Fibroblast of mammary gland (primary cell): ENCODE measurements around the gene DEPDC5.
"Not testable (repeated sequence)": the region's sequence is repeated elsewhere in the genome, so short reads cannot be mapped to it uniquely, and the experiment has no call there.

Experiments
- DNase-seq: peaks from one replicate; pipeline ENCODE4 v3.0.0-alpha.2; 2010; ENCODE audit warnings: low read depth
- H3K4me3 ChIP-seq: 2 replicates; pipeline ENCODE4 v1.5.1; 2011; ENCODE audit warnings: low read depth, mild to moderate bottlenecking, low read length, moderate library complexity; ENCODE audit not compliant: control insufficient read depth
- TF ChIP-seq, protein P1 (sequence below): conservative IDR thresholded peaks from 2 replicates; pipeline ENCODE4 v1.5.1; 2011; ENCODE audit warnings: low read depth, low read length, inconsistent platforms; ENCODE audit not compliant: control insufficient read depth, insufficient read depth

DEPDC5 gene

GRCh38 chr22:31789803-31790202, 36.0 kb downstream of the DEPDC5 start:
- DNase-seq: no peak
- no peak overlapping the region for H3K4me3 ChIP-seq
- TF ChIP-seq, protein P1, sequence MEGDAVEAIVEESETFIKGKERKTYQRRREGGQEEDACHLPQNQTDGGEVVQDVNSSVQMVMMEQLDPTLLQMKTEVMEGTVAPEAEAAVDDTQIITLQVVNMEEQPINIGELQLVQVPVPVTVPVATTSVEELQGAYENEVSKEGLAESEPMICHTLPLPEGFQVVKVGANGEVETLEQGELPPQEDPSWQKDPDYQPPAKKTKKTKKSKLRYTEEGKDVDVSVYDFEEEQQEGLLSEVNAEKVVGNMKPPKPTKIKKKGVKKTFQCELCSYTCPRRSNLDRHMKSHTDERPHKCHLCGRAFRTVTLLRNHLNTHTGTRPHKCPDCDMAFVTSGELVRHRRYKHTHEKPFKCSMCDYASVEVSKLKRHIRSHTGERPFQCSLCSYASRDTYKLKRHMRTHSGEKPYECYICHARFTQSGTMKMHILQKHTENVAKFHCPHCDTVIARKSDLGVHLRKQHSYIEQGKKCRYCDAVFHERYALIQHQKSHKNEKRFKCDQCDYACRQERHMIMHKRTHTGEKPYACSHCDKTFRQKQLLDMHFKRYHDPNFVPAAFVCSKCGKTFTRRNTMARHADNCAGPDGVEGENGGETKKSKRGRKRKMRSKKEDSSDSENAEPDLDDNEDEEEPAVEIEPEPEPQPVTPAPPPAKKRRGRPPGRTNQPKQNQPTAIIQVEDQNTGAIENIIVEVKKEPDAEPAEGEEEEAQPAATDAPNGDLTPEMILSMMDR: no peak

- H3K4me3 ChIP-seq: no peak overlapping the region
- DNase-seq: no peak
- TF ChIP-seq, protein P1: no peak
Observed at GRCh38 chr22:31790240-31790639, 36.4 kb downstream of the DEPDC5 start.

DNA sequence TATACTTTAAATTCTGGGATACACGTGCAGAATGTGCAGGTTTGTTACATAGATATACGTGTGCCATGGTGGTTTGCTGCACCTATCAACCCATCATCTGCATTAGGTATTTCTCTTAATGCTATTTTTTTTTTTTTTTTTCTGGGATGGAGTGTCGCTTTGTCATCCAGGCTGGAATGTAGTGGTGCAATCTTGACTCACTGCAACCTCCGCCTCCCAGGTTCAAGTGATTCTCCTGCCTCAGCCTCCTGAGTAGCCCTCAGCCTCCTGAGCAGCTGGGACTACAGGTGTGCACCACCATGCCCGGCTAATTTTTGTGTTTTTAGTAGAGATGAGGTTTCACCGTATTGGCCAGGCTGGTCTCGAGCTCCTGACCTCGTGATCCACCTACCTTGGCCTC, 45.5 kb downstream of the DEPDC5 start:
- DNase-seq, H3K4me3 ChIP-seq: not testable (repeated sequence)

GRCh38 chr22:31800065-31800464, 46.2 kb downstream of the DEPDC5 start:
- peak; percentile 50 for DNase-seq
- TF ChIP-seq, protein P1: no peak
- H3K4me3 ChIP-seq: no peak overlapping the region

DNA sequence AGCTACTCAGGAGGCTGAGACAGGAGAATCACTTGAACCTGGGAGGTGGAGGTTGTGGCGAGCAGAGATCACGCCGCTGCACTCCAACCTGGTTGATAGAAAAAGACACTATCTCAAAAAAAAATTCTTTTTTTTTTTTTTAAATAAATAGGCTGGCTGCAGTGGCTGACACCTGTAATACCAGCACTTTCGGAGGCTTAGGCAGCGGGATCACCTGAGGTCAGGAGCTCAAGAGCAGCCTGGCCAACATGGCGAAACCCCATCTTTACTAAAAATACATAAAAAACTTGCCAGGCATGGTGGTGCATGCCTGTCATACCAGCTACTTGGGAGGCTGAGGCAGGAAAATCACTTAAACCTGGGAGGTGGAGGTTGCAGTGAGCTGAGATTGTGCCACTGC, 47.0 kb downstream of the DEPDC5 start:
- not testable (repeated sequence) for H3K4me3 ChIP-seq, DNase-seq

DNA sequence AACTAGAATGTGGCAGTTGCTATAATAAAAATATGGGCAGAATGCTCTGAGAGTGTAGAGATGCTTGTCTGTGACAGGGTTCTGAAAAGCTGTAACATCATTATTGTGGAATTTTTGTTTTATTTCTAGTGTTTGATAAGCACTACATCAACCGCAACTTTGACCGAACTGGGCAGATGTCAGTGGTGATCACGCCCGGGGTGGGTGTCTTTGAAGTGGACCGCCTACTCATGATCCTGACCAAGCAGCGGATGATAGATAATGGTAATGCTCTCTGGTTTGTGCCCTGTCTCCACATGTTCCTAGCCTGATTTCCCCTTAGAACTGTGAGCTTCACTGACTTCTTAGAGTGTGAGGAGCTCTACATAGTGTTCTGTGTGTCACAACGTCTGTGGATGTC, 48.8 kb downstream of the DEPDC5 start:
- no peak for DNase-seq
- H3K4me3 ChIP-seq: no peak overlapping the region
- TF ChIP-seq, protein P1: no peak

DNA sequence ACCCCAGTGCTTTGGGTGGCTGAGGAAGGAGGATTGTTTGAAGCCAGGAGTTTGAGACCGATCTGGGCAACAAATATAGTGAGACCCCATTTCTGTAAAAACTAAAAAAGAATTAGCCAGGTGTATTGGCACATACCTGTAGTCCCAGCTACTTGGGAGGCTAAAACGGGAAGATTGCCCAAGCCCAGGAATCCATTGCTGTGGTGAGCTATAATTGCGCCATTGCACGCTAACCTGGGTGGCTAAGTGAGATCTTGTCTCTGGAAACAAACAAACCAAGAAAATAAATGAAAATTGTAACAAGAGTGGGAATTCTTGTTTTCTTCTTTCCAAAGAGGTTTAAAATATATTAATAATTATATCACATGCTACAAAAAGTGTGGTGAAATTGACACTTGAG, 52.9 kb downstream of the DEPDC5 start:
- no peak for DNase-seq
- no peak overlapping the region for H3K4me3 ChIP-seq
- TF ChIP-seq, protein P1: no peak

DNA sequence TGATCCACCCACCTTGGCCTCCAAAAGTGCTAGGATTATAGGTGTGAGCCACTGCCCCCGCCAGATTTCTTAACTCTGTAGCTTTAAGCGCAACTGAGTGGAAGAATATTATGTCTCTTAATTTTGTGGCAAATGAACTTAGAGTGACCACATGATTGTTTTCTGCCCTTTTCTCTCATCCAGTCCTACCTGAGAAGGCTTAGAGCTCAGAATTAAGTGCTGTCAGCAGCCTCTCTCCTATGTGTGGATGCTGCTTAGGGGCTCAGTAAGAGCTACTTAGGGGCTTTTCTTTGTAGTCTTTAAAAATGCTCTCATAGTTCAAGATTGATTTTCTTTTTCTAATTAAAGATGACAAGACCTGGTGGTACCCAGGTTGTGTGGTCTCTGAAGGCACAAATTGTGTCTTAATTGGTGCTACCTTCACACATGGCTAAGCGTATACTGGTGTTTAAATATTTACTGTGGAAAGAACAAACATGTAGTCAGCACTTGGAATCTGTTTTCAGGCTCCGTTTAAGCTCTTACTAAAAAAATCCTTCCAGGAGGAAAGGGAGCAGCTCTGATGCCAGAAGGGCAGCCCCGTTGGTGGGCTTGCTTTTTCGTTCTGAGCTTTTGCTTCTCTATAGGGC, 59.3 kb downstream of the DEPDC5 start:
- H3K4me3 ChIP-seq: no peak overlapping the region
- DNase-seq: no peak
- TF ChIP-seq, protein P1: no peak

DNA sequence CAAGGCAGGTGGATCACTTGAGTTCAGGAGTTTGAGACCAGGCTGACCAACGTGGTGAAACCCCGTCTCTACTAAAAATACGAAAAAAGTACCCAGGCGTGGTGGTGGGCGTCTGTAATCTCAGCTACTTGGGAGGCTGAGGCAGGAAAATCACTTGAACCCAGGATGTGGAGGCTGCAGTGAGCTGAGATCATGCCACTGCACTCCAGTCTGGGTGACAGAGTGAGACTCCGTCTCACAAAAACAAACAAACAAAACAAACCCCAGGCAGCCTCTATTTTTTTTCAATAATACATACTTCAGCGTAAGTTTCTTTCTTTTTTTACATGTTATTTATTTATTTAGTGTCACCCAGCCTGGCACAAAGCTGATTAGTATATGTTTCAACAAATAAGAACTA, 60.1 kb downstream of the DEPDC5 start:
- not testable (repeated sequence) for DNase-seq, H3K4me3 ChIP-seq
